ENCODE results near the gene AOPEP.

DNA sequence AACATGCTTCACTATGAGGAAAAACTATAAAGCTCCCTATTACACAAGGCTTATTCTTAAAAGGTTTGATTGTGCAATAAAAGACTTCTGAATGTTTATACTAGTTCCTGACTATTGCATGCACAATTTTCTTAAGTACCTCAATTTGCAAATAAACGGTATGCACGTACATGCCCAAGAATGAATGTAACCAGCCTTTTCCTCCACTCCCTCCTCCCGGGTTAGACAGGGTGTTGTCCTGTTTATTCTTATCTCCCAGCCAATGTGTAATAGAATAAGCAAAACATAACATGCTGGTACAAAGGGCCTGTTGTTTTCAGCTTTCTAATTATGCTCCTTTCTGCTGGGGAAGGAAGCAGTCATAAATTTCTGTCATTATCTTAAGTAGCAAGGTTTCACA, 79.1 kb downstream of the AOPEP start:
- no peak for TF ChIP-seq EGR1 (IDR thresholded peaks at IDR 0.05)
- TF ChIP-seq, protein P1, sequence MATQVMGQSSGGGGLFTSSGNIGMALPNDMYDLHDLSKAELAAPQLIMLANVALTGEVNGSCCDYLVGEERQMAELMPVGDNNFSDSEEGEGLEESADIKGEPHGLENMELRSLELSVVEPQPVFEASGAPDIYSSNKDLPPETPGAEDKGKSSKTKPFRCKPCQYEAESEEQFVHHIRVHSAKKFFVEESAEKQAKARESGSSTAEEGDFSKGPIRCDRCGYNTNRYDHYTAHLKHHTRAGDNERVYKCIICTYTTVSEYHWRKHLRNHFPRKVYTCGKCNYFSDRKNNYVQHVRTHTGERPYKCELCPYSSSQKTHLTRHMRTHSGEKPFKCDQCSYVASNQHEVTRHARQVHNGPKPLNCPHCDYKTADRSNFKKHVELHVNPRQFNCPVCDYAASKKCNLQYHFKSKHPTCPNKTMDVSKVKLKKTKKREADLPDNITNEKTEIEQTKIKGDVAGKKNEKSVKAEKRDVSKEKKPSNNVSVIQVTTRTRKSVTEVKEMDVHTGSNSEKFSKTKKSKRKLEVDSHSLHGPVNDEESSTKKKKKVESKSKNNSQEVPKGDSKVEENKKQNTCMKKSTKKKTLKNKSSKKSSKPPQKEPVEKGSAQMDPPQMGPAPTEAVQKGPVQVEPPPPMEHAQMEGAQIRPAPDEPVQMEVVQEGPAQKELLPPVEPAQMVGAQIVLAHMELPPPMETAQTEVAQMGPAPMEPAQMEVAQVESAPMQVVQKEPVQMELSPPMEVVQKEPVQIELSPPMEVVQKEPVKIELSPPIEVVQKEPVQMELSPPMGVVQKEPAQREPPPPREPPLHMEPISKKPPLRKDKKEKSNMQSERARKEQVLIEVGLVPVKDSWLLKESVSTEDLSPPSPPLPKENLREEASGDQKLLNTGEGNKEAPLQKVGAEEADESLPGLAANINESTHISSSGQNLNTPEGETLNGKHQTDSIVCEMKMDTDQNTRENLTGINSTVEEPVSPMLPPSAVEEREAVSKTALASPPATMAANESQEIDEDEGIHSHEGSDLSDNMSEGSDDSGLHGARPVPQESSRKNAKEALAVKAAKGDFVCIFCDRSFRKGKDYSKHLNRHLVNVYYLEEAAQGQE (IDR thresholded peaks at IDR 0.05; ENCODE audit: low read depth) = no peak
